HK-2 (cell line): ENCODE results near the gene MYO10.
A peak's percentile ranks its signal among the peaks of the same experiment; 100 is the strongest.

ENCODE experiments used
- DNase-seq: peaks from one replicate; pipeline ENCODE4 v3.0.0-alpha.2; 2018; ENCODE audit not compliant: unreplicated experiment

The MYO10 gene

DNA sequence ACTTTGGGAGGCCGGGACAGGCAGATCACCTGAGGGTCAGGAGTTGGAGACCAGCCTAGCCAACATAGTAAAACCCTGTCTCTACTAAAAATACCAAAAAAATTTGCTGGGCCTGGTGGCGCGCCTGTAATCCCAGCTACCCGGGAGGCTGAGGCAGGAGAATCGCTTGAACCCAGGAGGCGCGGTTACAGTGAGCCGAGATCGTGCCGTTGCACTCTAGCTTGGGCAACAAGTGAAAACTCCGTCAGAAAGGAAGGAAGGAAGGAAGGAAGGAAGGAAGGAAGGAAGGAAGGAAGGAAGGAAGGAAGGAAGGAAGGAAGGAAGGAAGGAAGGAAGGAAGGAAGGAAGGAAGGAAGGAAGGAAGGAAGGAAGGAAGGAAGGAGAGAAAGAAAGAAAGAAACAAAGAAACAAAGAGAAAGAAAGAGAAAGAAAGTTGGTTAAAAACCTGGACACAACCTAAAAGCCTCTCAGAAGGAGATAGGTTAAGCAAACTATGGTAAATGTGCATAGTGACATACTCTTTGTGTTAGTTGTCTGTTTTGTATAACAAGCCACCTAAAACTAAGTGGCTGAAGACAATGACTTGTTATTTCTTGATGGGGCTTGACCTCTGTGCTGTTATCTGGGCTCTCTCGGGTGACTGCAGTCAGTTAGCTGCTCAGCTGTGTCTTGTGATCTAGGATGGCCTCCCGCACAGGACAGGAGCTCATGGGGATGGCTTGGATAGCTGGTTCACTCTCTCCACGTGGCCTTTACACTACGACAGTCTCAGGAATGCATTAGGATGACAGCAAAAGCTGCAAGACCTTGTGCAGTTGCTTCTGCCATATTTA is 8.0 kb upstream of the MYO10 start:
- DNase-seq: no peak

DNA sequence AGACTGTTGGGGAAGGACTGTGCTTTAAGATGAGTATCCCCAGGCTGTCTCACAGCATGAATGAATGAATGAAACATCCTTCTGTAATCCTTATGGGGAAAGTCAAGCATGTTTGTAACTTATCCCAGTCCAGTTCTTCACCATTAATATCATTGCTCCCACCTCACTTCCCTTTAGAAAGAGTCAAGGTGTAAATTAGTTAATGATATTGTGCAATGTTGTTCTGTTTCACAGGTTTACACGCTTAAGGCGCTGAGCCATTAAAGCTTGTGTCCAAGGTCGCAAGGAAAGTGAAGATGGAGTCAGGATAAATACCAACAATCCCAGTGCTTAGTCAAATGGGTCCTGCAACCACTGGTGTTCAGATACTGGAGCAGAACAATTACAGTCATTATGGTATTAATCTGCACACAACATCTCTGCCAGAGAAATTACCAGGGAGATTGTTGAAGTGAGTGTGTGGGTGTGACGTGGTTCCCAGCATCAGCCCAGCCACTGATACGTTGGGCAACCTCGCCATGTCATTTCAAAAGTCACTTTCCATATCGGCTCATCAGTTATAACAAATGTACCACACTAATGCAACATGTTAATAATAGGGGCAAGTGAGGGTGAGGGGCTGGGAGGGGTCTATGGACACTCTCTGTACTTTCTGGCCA is 1.5 kb upstream of the MYO10 start:
- DNase-seq: no peak

DNA sequence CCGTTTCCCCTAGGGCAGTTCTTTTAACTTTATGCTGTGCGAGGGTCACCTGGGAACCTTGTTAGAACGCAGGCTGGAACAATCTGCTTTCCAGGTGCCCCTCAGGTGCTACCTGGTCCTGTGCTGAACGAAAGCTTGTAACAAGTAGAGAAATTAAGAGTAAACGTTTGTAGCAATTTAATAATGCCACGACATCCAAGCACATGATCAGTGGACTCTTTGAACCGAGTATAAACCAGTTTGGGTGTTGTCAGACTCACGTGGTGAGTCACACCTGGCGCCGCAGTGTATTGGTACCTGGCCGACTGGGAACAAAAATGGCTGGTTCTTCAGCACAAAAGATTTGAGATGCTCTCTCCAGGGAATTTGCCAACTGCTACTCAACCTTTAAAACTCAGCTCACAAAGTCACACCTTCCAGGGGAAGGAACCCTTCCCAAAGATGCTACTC is 926 bp upstream of the MYO10 start:
- no peak for DNase-seq

DNA sequence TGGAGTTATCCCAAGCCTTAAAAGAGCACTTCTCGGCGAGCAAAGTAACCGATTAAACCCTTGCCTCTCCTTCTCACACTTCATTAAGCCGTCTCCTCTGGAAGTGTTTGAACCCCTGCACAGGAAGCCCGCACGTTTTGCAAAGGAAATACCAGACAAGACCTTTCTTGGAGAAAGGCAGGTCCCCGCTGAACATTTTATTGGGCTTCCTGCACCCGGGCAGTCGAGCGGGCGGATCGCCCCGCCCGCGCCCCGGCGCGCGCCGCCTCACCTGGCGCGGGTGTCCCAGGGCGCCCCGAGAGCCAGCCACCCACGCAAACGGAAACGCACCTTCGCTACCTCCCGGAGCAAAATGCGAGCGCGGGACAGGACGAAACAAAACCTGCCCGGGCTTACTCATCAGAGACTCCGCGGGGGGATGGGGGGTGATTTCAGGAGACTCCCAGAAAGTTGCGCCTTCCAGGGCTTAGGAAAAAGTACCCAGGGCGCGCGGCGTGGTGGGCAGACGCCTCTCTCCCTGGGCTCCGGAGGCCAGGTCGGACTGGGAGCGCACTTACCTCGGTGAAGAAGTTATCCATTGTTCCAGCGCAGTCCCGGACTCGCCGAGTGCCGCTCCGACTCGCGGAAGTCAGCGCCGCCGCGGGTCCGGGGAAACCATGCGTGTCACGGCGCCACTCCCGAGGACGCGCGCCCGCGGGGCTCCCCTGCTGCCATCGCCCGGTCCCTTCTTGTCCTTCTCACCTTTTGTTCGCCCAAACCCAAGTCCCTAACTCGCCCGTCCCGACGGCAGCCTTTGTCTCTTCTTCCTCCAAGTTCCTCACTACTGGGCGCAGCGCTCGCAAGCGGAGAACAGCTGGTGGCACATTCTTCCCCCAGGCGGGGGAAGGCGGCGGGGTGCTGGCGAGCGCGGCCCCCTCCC is 598 bp downstream of the MYO10 start:
- DNase-seq: peak; percentile 66

DNA sequence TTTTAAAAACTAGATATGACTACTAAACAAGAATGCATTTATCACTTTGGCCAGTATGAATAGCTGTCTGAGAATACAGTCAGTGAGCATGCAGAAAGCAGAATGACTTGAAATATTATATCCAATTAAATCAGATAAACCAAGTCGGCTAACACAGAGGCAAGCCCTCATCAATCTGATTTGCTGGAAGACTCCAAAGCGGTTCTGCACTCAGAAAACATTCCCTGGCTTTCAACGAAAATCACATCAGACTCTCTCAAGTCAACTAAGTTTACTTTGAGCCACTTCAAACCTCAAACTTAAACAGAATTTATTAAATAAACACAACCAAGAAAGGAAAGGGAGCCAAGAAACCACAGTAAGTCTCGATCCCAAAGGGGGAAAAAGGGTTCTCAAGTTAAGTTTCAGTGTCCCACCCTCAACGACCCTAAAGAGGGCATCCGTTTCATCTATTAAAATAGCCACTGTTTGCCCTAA is 1.4 kb downstream of the MYO10 start:
- no peak for DNase-seq

DNA sequence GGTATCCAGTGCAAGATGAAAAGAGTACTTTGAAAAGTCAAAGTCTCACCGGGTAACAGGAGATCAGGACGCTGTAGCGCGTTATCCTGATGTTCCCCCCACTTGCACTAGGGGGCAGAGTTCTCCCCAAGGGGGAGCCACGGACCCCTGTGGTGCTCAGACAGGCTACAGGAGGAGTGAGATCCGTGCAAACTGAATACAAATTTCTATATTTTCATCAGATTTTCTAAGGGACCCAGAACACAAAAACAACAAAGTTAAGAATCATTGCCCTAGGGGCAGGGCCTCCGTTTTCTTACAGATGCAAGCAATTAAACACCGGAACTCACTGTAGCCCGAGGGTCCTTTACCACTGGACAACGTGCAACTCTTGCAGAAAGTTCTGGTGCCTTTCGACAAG is 2.0 kb downstream of the MYO10 start:
- DNase-seq: peak; percentile 69

DNA sequence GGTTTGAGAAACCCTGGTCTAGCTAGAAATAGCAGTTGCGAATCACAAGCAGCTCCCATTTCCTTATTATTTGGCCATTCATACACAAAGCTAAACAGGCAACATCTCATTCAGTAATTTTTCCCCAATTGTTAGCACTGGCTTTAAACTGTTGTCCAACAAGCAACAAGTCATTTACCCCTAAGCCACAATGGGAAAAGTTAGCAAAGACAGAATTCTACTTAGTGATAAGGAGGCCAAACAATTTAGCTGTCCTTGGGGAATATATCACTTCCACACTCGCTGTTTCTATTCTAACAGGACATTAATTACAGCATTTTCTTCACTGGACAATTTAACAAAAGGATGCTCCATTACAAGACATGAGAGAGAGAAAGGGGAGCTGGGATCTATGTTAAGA is 2.8 kb downstream of the MYO10 start:
- DNase-seq: no peak

DNA sequence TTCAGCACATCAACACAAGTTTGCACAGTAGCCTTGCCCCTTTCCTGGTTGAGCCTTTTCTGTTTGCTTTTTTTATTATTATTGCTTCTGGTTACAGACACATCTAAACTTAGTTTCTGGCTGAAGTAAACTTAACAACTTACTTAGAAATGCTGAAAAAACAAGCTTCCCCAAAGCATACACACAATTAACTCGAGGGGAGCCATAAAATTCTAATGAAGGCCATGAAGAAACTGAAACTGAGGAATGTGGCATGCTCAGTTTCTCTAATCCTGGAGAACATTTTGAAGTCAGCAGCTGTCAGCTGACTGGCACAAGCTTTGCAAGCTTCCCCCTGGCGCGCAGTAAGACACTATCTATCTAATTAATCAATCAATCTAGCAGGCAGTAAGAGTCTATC is 3.7 kb downstream of the MYO10 start:
- no peak for DNase-seq

DNA sequence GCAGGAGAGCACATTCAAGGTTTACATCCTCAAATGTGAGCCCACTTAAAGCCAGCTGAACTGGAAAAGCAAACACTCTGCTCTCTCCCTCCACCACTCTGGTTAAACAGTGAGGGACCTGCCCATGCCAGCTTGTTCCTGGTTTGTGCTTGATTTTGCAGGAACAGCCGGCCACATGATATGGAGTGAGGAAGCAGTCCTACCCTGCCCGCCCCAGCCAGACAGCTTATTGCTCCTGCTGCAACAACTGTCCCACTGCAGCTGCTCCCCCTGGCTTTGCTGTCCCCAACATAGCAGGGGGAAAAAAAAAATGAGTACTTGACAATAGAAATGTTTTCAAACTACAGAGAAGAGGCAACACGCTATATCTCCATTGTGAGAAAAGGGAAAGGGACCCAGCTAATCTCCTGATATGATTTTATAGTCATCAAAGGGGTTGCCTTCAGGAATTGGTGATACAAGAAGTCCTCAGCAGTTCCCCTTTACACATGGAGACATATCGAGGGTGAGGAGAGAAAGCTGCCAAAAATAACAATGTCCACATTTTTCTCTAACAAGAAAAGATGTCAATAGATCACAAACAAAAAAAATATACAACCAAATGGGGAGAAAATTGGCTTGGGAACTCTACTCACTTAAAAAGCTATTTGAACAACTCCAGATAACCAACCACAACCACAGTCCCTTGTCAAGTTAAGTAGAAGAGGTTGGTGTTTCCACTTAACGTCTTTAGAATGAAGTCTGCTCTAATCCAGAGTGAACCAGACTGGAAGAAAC is 4.6 kb downstream of the MYO10 start:
- DNase-seq: peak; percentile 18

DNA sequence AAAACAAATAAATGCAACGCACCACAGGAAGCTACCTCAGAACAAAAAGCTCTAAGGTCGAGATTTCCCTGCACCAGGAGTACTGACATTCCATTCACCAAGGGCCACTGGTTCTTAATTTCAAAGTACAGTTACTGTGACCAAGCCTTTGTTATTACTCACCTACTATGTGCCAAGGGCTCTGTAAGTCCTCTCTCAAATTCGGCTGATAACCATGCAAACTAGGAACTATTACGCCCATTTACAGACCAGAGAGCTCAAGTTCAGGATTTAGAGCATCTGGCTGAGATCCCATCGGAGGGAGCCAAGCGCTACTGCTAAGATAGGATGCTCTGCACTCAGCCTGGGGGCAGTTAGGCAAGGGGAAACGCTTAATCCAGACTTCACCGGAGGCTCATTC is 5.6 kb downstream of the MYO10 start:
- no peak for DNase-seq

DNA sequence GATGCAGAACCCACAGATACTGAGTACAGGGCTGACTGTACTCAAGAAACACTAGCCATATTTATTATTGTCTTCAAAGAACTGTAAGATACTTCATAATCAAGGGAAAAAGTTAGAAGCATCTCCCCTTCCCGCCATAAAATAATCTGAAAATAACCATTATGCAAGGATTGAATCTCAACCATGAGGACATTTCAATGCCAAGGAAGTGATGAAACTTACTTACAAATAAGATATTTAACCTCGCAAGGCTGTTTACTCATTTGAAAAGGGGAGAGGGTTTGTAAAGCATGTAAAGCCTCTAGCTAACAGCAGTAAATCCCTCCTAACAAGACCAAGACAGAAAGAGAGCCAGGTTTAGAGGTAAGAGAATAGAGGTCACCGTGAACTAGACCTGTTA is 6.3 kb downstream of the MYO10 start:
- DNase-seq: no peak

DNA sequence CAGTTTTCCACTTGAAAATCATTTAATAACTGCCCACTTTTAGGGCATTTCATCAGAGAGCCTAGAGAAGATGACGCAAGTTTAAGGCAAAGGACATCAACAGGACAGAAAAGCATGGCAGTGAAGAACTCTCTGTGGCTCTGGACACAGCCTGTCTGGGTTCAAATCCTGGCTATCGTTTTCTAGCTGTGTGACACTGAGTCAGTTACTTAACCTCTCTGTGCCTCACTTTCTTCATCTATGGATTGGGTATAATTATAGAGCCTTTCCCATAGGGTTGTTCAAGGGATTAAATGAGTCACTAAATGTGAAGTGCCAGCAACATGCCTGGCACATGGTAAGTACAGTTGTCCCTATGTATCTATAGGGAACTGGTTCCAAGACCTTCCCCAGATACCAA is 6.7 kb downstream of the MYO10 start:
- DNase-seq: no peak

DNA sequence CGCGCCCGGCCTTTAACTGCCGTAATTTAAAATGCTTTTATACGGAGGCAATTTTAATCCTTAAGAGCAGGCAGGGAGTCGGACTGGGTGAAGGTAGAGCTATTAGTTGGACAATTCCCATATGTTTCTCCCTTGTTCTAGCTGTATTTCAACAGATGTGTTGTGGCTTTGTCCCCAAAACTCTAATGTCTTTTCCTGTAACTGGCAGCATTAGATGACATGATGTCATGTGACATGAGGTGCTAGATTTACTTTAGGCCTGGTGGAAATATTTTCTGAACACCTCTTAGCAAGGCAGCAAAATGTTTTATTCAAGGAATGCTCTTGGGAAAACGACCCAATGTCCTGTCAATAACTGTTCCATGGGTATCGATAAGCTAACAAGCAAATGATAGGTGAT is 8.5 kb downstream of the MYO10 start:
- DNase-seq: no peak

DNA sequence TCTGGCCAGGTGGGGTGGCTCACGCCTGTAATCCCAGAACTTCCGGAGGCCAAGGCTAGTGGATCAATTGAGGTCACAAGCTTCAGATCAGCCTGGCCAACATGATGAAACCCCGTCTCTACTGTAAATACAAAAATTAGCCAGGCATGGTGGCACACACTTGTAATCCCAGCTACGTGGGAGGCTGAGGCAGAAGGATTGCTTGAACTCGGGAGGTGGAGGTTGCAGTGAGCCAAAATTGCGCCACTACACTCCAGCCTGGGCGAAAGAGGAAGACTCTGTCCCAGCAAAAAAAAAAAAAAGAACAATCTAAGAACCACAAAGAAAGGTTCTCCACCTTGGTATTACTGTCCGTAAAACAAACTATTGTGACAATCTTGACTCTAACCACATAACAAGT is 9.7 kb downstream of the MYO10 start:
- no peak for DNase-seq

DNA sequence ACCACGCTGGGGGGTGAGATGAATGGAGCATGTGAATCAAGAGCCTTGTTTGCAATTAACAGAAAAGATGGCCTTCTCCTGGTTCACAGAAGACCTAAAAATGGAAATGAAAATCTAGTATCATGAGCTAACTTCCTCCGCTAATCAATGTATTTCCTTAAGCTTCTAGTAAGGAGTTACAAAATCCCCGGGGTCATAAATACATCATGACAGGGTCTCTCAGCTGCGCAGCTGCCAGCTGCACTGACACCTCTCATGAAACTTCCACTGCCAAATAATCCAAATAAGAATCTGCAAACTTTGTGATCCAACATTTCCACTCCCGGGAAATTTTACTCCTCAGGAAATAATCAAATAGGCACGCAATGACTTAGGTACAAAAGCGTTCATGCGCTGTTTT is 11.9 kb downstream of the MYO10 start:
- DNase-seq: no peak

DNA sequence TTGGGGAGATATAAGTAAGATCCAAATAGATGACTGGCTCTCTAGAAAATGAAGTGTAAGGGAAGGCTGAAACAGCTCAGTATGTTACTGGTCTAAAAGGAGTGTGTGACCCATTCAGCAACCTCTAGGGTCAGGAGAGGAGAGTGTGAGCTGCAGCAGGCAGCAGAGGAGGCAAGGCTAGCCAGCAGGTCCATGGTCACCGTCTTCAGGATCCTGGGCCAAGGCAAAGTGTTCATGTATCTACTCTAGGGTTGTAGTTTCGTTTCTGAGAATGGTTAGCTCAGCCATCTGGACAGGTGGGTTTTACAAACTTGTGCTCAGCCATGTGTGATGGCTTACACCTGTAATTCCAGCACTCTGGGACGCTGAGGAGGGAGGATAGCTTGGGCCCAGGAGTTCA is 13.7 kb downstream of the MYO10 start:
- DNase-seq: no peak

DNA sequence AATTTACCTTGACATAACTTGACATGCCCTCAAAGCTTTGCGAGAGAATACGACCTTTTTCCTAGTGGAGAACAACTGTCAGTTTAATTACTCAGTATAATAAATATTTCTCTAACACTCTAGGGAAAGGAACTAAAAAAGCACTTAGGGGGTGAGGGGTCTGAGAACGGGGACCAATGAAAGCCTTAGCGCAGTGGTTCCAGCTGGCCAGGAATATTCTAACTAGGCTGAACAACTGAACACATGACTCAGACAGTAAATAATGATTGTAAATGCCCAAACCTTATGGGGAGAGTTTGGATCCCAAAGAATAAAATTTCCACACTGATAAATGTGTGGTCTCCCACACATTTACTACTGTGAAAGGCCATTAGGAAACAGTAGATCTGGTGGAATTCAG is 14.9 kb downstream of the MYO10 start:
- DNase-seq: no peak

DNA sequence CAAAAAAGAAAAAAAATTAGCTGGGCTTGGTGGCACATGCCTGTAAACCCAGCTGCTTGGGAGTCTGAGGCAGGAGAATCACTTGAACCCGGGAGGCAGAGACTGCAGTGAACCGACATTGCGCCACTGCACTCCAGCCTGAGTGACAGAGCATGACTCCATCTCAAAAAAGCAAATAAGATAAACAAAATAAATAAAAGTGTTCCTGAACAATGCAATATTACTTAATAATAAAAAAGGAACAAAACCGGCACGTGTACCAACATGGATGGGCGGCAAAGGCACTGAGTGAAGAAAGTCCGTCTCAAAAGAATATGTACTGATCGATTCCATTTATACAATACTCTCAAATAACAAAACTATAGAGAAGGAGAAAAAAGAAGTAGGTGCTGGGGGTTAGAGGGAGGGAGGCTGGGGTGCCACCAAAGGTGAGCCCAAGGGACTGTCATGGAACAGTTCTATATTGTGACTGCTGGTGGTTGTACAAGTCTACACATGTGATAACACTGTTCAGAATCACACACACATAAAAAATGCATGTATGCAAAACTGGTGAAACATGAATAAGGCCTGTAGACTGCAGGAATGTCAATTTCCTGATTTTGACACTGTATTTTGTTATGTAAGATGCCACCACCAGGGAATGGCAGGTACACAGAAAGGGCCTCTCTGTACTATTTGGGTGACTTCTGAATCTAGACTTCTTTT is 15.8 kb downstream of the MYO10 start:
- no peak for DNase-seq

DNA sequence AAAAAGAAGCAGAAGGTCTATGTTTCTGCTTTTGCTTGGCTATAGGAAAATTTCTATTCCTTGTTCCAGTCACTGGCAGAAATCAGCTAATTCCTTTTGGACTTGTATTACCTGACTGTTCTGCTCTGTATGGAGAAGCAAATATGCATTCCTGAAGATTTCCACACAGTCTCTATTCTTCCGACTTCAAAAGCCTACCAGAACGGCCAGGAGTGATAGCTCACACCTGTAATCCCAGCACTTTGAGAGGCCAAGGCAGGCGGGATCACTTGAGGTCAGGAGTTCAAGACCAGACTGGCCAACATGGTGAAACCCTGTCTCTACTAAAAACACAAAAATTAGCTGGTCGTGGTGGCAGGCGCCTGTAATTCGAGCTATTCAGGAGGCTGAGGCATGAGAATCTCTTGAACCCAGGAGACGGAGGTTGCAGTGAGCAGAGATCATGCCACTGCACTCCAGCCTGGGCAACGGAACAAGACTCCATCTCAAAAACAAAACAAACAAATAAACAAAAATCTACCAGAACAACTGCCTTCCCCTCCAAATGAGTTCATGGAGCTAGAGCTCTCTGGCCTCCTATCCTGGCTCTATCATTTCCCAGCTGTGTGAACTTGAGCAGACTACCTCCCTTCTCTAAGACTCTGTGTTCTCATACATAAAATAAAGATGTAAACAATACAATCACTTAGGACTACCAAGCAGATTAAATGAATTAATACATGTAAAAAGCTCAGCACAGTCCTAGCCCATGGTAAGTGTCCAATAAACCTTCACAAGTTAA is 17.0 kb downstream of the MYO10 start:
- DNase-seq: no peak

DNA sequence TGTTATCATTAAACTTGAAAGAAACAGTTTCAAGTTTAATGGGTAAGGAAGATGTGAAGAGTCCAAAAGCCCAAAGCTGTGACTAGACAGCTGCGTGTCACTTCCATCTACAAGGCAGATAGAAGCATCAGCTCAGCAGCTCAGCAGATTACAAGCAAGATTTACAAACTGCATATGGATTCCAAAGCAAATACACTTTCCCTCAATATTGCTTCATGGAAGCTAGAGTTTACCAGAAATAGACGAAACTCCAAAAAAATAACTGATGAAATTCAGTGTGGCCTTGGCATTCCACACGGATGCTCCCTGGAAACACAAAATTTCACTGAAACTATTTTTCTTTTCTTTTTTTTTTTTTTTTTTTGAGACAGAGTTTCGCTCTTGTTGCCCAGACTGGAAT is 17.9 kb downstream of the MYO10 start:
- DNase-seq: no peak
